Measurements from ENCODE around the gene TNFRSF21. TPM values are rescaled to one million over a fixed set of nuclear protein-coding genes. Genes with fewer than 3 reads are reported as not detected.

The TNFRSF21 gene
- total and polyA plus RNA-seq, 10 of the 15 experiments (the other 5 are each of a cell fraction or from before 2014, with no cell fraction given): 0.09 to 1.0 (median 0.27) TPM

DNA sequence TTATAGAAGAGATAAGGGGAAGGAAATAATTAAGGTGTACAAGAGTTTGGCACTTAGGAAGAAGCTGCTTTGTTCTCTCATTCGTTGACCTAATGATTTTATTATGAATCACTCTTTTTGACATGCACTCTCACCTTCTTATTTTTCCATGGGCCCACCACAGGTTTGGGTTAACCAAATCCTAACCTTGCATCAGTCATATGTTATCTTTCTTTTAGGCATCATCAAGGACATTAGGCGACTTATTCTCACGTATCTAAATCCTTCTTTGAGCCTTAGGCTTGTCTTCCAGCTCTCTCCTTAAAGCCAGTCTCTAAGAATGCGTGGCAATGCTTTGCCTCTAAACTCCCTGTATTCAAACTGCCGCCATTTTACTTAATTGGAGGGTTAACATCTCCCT, 58.3 kb downstream of the TNFRSF21 start:
- Histone ChIP-seq H3K27me3 (replicated peaks in 1 of 2; ENCODE audit: control insufficient read depth in 2 of 2, insufficient read depth in 2 of 2, low read length in 1 of 2) (no peaks in the 10 kb centered on the region; a peak in 1 of 4 replicates), H3K27ac (ENCODE audit: control insufficient read depth, insufficient read depth) (no peak overlapping the region), H3K36me3 (ENCODE audit: control insufficient read depth in 2 of 2, insufficient read depth in 2 of 2, low read length in 1 of 2) (no peaks in the 10 kb centered on the region), H3K4me2 (ENCODE audit: control insufficient read depth, insufficient read depth) (no peak overlapping the region), H3K4me3 (no peak overlapping the region), H3K79me2 (ENCODE audit: control insufficient read depth, insufficient read depth, low read length) (no peaks in the 10 kb centered on the region), H3K9me3 (replicated peaks; ENCODE audit: control insufficient read depth, insufficient read depth, low read length) (no peaks in the 10 kb centered on the region), H3K9ac (ENCODE audit: control insufficient read depth, insufficient read depth, low read length) (no peak overlapping the region), H2AFZ (ENCODE audit: control insufficient read depth, low read depth, low read length) (no peak overlapping the region), H3K4me1 (ENCODE audit: control insufficient read depth, insufficient read depth, low read length) (peaks cover 9% of the 10 kb centered on the region; the same call in 1 of the 2 replicates), H4K20me1 (ENCODE audit: control insufficient read depth, insufficient read depth) (no peaks in the 10 kb centered on the region)
- SMC1A ChIA-PET (ENCODE audit: uncharacterized antibody, unreplicated experiment): interaction anchor here (1.1 to 1.7 kb wide), 3 partner anchors 9 to 154 kb away, joined by 3 to 4 read pairs (median 3); no protein-coding TSS in a partner anchor
- in situ Hi-C loops (cut with MboI): no loop called here
- POLR2A ChIA-PET: interaction anchor here (1.3 kb wide), 1 partner anchor 9 kb away, joined by 5 read pairs; no protein-coding TSS in a partner anchor
- RAD21 ChIA-PET (ENCODE audit: unreplicated experiment): interaction anchor here (0.9 kb wide), 1 partner anchor 154 kb away, joined by 3 read pairs; no protein-coding TSS in a partner anchor
- no peak for DNase-seq (ENCODE audit: low read depth, low spot score)
- 31% methylated on average over 5 of the region's 5 CpGs for WGBS (ENCODE audit: insufficient coverage, insufficient replicate concordance, low lambda C conversion rate, missing lambda C conversion rate)
- FAIRE-seq: no peak
- CTCF ChIA-PET: interaction anchor here (1.3 to 2.3 kb wide), 2 partner anchors 9 to 10 kb away, joined by 3 to 7 read pairs; no protein-coding TSS in a partner anchor
- TF ChIP-seq, protein P1, sequence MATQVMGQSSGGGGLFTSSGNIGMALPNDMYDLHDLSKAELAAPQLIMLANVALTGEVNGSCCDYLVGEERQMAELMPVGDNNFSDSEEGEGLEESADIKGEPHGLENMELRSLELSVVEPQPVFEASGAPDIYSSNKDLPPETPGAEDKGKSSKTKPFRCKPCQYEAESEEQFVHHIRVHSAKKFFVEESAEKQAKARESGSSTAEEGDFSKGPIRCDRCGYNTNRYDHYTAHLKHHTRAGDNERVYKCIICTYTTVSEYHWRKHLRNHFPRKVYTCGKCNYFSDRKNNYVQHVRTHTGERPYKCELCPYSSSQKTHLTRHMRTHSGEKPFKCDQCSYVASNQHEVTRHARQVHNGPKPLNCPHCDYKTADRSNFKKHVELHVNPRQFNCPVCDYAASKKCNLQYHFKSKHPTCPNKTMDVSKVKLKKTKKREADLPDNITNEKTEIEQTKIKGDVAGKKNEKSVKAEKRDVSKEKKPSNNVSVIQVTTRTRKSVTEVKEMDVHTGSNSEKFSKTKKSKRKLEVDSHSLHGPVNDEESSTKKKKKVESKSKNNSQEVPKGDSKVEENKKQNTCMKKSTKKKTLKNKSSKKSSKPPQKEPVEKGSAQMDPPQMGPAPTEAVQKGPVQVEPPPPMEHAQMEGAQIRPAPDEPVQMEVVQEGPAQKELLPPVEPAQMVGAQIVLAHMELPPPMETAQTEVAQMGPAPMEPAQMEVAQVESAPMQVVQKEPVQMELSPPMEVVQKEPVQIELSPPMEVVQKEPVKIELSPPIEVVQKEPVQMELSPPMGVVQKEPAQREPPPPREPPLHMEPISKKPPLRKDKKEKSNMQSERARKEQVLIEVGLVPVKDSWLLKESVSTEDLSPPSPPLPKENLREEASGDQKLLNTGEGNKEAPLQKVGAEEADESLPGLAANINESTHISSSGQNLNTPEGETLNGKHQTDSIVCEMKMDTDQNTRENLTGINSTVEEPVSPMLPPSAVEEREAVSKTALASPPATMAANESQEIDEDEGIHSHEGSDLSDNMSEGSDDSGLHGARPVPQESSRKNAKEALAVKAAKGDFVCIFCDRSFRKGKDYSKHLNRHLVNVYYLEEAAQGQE (IDR thresholded peaks at IDR 0.05; ENCODE audit: low read depth, low read length): no peak
- TF ChIP-seq GATAD2B (conservative IDR thresholded peaks at IDR 0.05; ENCODE audit: low read depth) (no peak), JUNB (IDR thresholded peaks at IDR 0.05) (no peak), SMAD1 (IDR thresholded peaks at IDR 0.05; ENCODE audit: low read depth, partially characterized antibody) (no peak), TCF12 (IDR thresholded peaks at IDR 0.05; ENCODE audit: low read depth, low read length) (no peak), DPF2 (IDR thresholded peaks at IDR 0.05) (no peak), ESRRA (IDR thresholded peaks at IDR 0.05; ENCODE audit: low read length) (no peak), PML (IDR thresholded peaks at IDR 0.05; ENCODE audit: low read length) (no peak), RELA (IDR thresholded peaks at IDR 0.05; ENCODE audit: borderline replicate concordance, partially characterized antibody) (no peak), MYC (IDR thresholded peaks at IDR 0.05; ENCODE audit: insufficient read depth, insufficient read length, insufficient replicate concordance, low read length, severe bottlenecking) (no peak), SREBF2 (IDR thresholded peaks at IDR 0.05; ENCODE audit: low read length) (no peak), NFXL1 (IDR thresholded peaks at IDR 0.05; ENCODE audit: borderline replicate concordance) (no peak), MAX (IDR thresholded peaks at IDR 0.05; ENCODE audit: low read depth, low read length) (no peak), MXI1 (IDR thresholded peaks at IDR 0.05; ENCODE audit: low read depth, low read length) (no peak), RUNX3 (IDR thresholded peaks at IDR 0.05; ENCODE audit: low read length) (no peak)
- no TSS peak for BruUV-seq (replicated peaks)
- no peak for ATAC-seq
- intact Hi-C loops (cut with micrococcal nuclease; ENCODE audit: unreplicated experiment): no loop called here
